SK-MEL-5 (cell line): ENCODE measurements around the gene SRPX. TPM values are rescaled to one million over a fixed set of nuclear protein-coding genes. Genes with fewer than 3 reads are reported as not detected.

Source experiments
- DNase-seq: peaks from one replicate; pipeline ENCODE4 v3.0.0-alpha.2; 2016; ENCODE audit warnings: low read depth, low spot score
- in situ Hi-C: cut with HindIII; loops from 2 replicates; pipeline ENCODE4 v1.10.0; 2016; ENCODE audit warnings: low sequenced_read_pairs, high pct_unique_total_duplicates, low pct_unique_long_range_greater_than_20kb
- total RNA-seq: library from RNA; depleted of rRNA; stranded (reverse); fragments of >200 nt; shearing (Covaris generic); gene quantifications from 2 replicates; pipeline ENCODE4 v1.2.3, GENCODE V29; 2014

SRPX gene
- total RNA-seq, 1 experiment from 2014 or later = 205 TPM

DNA sequence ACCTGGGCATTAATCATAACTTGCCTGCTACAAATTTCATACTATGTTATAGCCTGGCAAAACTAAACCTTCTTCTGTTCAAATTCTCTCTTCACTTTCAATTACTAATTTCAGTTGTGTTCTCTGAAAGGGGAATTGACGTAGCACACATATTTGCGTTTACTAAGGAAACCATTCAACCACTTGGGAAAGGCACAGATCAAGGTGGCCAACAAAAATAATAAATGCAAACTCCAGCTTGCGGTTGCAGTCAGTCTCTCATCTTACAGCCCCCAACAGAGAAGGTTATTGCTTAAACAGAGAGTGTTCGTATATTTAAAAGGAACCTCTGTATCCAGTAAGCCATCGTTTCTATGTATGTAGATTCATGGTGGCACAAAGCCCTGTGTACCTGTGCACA, 4.0 kb downstream of the SRPX start:
- DNase-seq = no peak
- in situ Hi-C loops = no loop called here

DNA sequence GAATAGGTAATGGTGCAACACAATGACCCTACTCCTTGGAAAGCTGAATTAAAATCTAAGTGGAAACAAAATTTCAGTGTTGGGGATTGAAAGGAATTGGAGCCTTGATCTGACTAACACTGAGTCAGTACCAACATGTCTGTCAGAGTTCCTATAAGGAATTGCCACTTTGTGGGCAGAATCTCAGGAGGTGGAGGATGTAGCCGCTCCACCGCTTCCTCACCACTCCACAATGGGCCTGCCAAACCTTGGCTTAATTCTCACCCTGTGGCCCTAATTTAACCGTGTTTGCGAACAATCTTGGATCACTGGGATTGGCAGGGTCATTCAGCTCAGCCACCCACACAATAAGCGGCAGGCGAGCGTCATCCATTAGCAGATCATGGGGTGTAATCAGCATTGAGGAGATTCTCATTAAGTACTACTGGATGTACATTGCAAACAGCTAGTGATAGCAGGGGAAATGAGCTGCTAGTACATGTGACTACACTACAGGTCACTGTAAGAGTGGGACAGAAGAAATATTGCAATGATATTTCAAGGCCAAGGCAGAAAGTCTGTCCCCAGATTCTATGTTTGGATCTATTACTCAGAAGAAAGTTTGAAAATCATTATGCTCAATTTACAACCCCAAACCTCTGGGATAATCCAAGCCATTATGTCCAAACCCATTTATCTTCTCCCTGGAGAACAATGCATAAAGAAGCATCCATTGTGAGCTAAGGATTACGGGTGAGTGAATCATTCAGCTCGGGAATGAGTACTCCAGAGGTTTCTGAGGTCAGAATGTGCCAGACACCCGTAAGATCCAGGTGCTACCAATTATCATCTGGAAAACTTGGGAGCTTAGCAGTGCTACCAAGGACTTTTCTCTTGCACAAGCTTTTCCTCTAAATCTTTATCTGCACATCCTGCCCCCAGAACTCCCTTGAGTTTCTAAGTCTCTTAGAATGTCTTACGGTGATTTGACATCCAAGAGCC, 5.8 kb downstream of the SRPX start:
- in situ Hi-C loops = no loop called here
- peak; percentile 77 for DNase-seq

DNA sequence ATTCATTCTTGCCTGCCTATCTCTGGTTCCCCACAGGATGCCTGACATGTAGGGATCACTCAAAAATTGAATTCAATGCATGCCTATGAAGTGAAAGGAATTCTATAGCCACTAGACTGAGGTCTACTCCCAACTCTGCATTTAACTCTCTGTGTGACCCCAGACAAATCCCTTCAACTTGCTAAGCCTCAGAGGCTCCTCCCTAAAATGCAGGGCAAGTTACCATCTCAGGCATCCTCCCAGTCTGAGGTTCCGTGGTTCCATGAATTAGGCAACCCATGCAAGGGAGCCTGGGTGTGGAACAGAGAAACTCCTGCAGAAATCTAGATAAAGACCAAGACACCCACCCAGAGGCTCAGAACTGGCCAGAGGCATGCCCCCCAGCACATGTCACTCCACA, 6.6 kb downstream of the SRPX start:
- no peak for DNase-seq
- in situ Hi-C loops = no loop called here

DNA sequence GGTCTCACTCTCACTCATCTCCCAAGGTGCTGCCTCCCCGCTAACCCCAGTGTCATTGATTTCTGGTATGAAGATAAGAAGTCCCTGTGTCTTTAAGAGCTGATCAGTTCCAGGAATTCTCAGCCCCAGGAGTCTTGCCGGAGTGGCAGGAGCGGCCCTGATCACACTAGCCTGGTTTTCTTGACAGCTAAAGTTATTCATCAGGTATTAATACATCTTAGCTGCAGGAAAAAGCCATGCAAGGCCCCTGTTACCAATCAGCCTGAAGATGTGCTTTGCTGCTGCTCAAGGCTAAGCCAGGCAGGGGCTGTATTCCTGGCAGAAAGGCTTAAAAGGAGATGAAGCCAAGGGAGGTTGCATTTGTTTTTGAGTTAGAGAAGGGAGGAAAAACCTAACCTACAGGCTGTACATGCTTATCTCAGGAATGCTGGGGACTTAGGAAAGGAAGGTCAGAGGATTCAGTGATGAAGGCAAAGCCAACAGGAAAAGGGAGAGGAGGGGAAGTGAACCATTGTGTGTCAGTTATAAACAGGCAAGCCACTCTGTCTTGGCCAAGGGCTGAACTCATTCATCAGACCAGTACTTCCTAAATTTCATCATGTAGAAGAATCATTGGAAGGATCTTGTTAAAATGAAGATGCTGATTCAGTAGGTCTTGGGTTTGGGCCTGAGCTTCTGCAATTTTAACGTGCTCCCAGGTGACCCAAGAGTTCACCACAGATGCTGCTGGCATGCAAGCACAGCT, 8.6 kb downstream of the SRPX start:
- no peak for DNase-seq
- in situ Hi-C loops = no loop called here

DNA sequence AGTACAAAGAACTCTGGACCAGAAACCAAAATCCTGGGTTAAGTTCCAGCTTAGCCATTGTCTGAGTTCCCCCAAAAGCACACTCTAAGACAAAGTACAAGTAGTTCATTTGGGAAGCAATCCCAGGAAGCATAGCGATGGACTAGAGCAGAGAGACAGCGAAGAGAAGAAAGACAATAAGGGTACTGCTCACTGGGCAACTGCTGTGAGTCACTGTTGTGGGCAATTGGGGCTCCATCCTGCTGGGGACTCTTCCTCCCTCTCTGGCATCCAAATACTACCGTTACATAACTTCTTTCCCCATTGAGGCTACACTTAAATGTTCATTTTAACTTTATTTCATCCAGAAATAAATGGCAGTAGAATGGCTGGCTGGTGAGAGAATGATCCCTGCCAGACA, 14.1 kb downstream of the SRPX start:
- no peak for DNase-seq
- in situ Hi-C loops = no loop called here

DNA sequence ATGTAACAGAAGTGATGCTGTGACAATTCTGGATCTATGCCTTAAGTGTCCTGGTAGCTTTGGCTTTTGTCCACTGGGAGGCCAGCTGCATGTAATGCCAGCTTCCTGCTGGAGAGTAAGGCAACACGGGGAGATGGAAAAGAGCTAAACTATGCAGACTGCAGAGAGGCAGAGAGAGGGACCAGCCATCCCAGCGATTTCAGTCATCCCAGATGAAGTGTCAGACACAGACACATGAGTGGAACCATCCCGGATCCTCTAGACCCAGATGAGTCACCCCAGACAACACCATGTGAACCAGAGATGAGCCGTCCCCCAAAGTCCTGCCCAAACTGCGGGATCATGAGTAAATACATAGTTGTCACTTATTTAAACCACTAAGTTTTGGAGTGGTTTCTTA, 14.6 kb downstream of the SRPX start:
- in situ Hi-C loops = no loop called here
- no peak for DNase-seq

DNA sequence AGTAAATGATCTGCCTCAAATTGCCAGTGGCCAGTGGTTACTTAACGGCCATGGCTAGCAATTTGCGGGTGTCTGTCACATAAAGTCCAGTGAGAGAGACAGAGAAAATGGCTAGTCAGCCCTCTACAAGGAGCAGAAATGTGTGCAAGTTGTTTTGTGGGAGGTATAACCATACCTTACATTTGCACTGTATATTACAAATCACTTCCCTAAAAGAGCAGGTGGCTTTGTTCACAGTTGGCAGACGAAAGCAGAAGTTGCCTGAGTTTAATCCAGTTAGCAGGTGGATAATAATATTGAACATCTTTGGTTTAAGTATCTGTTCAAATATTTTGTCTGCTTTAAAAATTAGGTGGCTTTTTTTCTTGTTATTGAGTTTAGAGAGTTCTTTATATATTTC, 15.6 kb downstream of the SRPX start:
- DNase-seq = no peak
- in situ Hi-C loops = no loop called here

DNA sequence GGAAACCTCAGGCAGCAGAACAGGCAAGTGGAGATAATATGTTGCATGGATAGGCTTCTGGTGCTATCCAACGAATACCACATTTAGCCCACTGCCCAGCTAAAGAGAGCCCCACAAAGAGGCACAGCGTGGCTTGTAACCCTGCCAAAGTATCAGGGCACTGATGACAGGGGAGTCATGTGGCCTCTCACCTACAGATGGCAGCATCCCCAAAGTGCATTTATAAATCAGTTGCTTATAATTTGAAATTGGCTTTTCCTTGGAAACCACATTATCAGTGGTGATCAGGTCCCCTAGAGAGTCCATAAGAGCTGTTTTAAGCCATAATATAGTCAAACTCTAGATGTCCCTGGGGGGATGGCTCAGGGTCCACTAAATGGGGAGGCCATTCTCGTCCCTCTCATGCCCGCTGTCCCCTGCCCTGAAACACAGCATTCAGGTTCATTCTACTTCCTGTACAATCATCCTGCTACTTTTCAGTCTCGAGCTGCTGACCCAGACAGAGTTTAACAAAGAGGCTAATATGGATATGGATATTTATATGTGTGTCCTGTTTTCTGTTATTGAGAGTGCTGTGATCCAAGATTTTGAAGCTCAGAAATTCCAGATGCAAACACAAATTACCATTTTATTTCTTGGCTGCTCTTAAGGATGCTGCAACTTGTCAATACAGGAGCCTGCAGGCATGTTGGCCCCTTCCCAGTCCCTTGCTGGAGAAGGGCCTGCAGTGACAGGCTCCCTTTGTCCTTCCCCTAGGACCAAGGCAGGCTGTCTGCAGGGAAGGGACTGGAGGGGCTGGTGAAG, 28.5 kb downstream of the SRPX start:
- peak; percentile 13 for DNase-seq
- in situ Hi-C loops = no loop called here

DNA sequence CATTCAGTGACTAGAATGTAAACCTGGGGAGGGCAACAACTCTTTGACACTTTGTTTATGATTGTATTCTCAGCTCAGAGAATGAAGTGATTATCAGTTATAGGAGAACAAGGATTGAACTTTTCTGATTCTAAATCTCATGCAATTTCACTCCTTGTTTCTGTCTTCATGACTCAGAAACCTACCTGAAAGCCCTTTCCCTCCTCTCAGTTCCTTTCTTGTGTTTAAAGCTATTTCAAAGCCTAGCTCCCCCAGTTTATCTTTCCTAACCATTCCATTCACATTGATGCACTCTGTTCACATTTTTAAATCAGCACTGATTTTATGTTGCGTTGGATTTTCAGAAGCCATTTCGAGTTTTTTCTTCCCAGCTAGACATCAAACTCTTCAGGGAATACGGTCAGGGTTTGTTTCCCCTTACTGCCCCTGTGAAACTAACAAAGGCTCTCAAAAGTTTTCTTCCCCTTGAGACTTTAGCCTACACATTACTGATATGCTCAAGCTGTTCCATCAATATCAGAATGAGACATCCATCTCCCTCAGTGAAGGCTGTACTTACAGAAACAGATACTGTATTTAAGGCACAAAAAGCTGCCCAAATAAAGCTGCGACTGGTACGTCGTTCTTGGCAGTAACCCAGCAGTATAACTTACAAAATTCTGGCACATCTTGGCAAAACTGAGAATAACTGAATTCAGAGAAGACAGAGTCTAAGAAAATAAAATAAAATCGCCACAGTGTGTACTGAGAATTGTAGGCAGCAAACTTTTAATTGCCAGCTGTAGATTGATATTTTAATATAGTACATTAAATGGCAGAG, 31.0 kb downstream of the SRPX start:
- in situ Hi-C loops = no loop called here
- no peak for DNase-seq

DNA sequence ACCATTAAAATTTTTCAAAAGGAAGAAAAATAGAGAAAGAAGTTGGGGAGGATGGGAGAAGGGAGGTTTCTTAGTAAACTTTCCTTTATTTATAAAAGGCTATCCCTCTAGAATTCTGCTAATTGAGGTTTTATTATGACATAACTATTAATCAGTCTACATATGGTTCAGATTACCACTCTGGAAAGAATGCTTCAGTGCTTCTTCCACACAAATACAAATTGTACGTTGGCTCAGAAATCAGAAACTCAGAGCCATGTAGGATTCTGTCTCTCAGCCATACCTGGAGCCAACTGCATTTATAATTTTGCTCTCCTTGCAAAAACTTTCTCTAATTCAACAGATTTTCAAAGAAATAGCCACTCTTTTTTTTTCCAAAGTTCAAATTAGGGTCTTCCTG, 37.1 kb downstream of the SRPX start:
- DNase-seq = no peak
- in situ Hi-C loops = no loop called here

DNA sequence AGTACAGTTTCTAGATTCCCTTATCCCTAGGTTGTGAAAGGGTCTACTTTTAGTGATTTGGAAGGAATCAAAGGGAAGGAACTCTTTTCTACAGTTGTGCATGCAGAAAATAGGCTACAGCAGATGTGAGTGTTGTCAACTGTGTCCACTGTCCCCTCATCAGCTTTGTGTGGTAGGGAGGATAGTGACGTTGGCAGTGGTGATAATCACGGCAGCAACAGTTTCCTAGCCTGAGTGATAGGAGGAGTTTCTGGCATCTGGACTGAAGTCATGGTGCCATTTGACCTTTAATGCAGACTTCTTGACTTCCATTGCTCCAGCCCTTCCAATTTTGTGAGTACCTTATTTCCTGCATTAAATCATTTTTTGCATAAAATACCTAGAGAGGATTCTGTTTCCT, 39.3 kb downstream of the SRPX start:
- in situ Hi-C loops = no loop called here
- DNase-seq = no peak

DNA sequence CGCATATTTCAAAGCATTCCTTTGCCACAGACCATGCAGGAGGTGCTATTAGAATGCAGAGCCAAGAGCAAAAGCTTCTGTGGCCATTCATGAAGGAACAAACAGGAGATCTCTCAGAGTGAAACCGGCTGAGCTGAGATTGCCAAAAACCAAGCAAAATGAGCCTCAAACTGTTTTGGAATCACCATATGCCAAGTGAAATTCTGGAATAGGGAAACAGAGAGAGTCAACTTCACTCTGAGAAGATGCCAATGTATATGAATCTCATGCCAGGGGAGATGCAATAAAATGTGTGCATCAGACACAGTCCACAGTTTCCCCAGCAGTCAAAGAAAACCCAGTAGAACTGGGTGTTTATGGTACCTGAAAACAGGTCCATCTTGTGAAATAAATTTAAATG, 42.3 kb downstream of the SRPX start:
- DNase-seq = no peak
- in situ Hi-C loops = no loop called here

DNA sequence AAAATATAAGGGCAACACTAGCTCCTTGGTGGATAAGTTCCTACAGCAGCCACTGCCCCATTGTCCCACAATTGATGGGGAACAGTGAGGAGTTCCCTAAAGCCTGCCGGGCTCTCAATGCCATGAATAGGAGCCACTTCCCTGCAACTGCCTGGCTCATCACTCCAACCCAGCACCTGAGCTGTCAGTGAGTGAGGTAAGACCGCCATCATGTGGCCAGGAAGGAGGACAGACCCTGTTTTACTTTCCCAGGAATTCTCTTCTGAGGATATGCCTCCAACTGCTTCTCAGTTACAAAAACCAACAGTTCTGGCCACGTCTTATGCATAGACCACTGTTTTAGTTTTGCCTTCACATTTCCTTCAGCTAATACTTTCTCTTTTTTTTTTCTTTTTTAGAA, 45.5 kb downstream of the SRPX start:
- in situ Hi-C loops = no loop called here
- peak; percentile 40 for DNase-seq

DNA sequence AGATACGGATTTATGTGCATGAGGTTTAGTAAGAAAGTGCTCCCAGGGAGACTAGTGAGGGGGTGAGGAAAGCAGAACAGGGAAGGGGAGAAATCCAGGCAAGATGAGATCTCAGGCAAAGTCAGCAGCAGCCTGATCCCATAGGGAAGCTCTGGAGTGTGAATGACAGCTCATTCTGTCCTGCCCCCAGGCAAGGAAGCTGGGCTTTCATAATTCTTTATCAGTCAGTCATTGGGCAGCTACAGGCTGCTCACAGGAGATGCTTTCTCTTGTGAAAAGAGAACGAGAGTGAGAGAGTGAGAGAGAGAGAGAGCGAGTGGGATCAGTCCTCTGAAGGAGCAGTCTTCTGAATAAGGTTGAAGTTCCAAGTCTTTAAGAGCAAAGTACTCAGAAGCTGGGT, 48.1 kb downstream of the SRPX start:
- DNase-seq = peak; percentile 26
- in situ Hi-C loops = no loop called here

DNA sequence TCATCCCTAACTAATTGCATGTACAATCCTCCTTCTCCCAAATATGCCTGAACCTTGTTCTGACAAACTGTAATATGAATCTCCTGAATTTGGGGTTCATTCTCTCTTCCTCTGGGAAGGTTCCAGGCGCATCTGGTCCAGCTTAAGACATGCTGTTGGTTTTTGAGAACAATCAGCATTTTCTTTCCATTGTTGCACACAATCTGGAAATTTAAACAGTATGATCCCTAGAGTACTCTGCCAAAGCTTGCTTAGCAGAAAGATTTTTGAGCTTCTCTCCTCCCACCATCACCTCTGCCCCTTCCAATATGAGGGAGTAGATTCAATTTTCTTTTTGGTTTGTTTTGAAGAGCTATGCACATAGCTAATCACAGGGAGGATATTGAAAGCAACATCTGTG, 50.1 kb downstream of the SRPX start:
- DNase-seq = no peak
- in situ Hi-C loops = no loop called here

DNA sequence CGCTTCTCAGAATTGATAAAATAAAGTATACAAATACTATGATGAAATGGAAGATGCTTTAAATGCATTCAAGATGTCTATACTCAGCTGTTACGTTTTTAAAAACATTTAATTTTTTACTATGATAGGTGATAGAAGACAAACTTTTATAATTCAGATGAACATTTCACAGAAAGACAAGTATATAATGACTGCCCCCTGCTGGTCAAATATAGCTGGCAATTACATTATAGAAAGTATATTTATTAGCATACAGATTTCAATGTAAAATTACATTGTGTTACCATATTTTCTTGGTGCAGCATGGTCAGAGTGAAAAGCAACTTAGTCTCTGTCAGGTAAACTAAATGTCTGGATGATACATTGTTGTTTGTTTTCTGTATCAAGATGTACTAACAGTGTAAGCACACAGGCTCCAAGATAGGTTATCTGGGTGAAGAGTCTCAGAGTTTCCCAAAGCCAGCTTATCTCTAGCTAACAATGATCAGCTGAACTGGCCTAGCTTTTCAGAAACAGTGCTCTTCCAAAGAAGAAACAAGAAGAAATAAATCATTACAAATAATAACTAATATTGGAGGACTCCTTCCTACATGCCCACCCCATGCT, 54.1 kb downstream of the SRPX start:
- in situ Hi-C loops = no loop called here
- peak; percentile 40 for DNase-seq

DNA sequence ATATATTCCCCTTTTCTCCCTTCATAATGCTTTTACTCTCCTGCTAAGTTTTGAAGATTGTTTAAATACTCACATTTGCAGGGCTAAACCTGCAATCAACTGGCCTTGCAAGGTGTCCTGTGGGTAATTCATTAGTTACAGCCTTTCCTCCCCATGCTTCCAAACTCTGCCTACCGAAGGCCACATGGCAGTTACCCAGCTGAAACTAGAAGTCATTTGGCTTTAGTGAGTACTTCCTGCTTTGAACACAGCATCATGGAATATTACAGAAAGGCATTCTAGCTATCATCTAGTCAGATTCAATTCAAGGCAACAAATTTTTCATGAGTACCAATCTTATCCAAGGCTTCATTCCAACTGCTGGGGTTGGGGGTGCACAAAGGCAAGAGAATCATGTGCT, 55.6 kb downstream of the SRPX start:
- no peak for DNase-seq
- in situ Hi-C loops = no loop called here
